ENCODE data around the gene CLSTN2. TPM values are rescaled to one million over a fixed set of nuclear protein-coding genes. Genes with fewer than 3 reads are reported as not detected.

The CLSTN2 gene
- total and polyA plus RNA-seq, 9 donors: 28.9 to 263 (median 134) TPM

- TF ChIP-seq EP300 (IDR thresholded peaks at IDR 0.05) (no peak), POLR2A (IDR thresholded peaks at IDR 0.05) (no peak), CTCF (IDR thresholded peaks at IDR 0.05) (no peak)
- intact Hi-C loops (cut with DNase I): no loop called here
- H3K4me1 ChIP-seq (ENCODE audit: insufficient read depth): no peaks in the 10 kb centered on the region
- H3K36me3 ChIP-seq: no peaks in the 10 kb centered on the region
- no peak overlapping the region for H3K4me3 ChIP-seq
- H3K27ac ChIP-seq: no peak overlapping the region
- DNase-seq: no peak
- H3K9me3 ChIP-seq: no peaks in the 10 kb centered on the region
- no peaks in the 10 kb centered on the region for H3K27me3 ChIP-seq
- WGBS, 3 donors: 78 to 93% (median 83%) methylated on average over 3 of the region's 3 CpGs
Measured at GRCh38 chr3:140073278-140074045, 138.5 kb downstream of the CLSTN2 start.

GRCh38 chr3:140076552-140076951 is 141.6 kb downstream of the CLSTN2 start:
- TF ChIP-seq EP300 (IDR thresholded peaks at IDR 0.05): no peak
- no peak for TF ChIP-seq CTCF (IDR thresholded peaks at IDR 0.05)
- TF ChIP-seq POLR2A (IDR thresholded peaks at IDR 0.05): no peak
- intact Hi-C loops (cut with DNase I): no loop called here
- Histone ChIP-seq H3K27me3 (no peaks in the 10 kb centered on the region), H3K36me3 (no peaks in the 10 kb centered on the region), H3K9me3 (no peaks in the 10 kb centered on the region), H3K4me1 (ENCODE audit: insufficient read depth) (no peaks in the 10 kb centered on the region), H3K4me3 (no peak overlapping the region), H3K27ac (no peak overlapping the region)
- 65 to 71% (median 68%) methylated on average over 3 of the region's 3 CpGs for WGBS, 3 donors
- no peak for DNase-seq

GRCh38 chr3:140077406-140077805 is 142.4 kb downstream of the CLSTN2 start:
- TF ChIP-seq POLR2A (IDR thresholded peaks at IDR 0.05) (no peak), CTCF (IDR thresholded peaks at IDR 0.05) (no peak), EP300 (IDR thresholded peaks at IDR 0.05) (no peak)
- DNase-seq: no peak
- WGBS, 3 donors: 90 to 93% (median 92%) methylated on average over 3 of the region's 3 CpGs
- H3K27ac ChIP-seq: no peak overlapping the region
- intact Hi-C loops (cut with DNase I): no loop called here
- no peaks in the 10 kb centered on the region for H3K36me3 ChIP-seq
- no peaks in the 10 kb centered on the region for H3K27me3 ChIP-seq
- no peaks in the 10 kb centered on the region for H3K4me1 ChIP-seq (ENCODE audit: insufficient read depth)
- H3K9me3 ChIP-seq: no peaks in the 10 kb centered on the region
- H3K4me3 ChIP-seq: no peak overlapping the region

- no peaks in the 10 kb centered on the region for H3K4me1 ChIP-seq (ENCODE audit: insufficient read depth)
- H3K27me3 ChIP-seq: no peaks in the 10 kb centered on the region
- TF ChIP-seq POLR2A (IDR thresholded peaks at IDR 0.05) (no peak), CTCF (IDR thresholded peaks at IDR 0.05) (no peak), EP300 (IDR thresholded peaks at IDR 0.05) (no peak)
- H3K4me3 ChIP-seq: no peak overlapping the region
- intact Hi-C loops (cut with DNase I): no loop called here
- WGBS, 3 donors: 89 to 95% (median 94%) methylated on average over 4 of the region's 4 CpGs
- H3K36me3 ChIP-seq: no peaks in the 10 kb centered on the region
- H3K9me3 ChIP-seq: no peaks in the 10 kb centered on the region
- no peak overlapping the region for H3K27ac ChIP-seq
- no peak for DNase-seq
Measured at GRCh38 chr3:140078343-140078742, 143.4 kb downstream of the CLSTN2 start.
